GM20000 (cell line): ENCODE measurements around the gene SEMA5A.

ENCODE experiments used
- DNase-seq: peaks from one replicate; pipeline ENCODE4 v3.0.0; 2012; ENCODE audit warnings: low spot score
- CTCF ChIP-seq: IDR thresholded peaks from 2 replicates; pipeline ENCODE4 v1.5.1; 2012; ENCODE audit warnings: mild to moderate bottlenecking, control low read depth; ENCODE audit errors: extremely low read depth, missing control alignments

SEMA5A gene

GRCh38 chr5:9513827-9514226 is 32.0 kb downstream of the SEMA5A start:
- DNase-seq, result no peak
- TF ChIP-seq CTCF, result no peak

- TF ChIP-seq CTCF, result no peak
- DNase-seq, result no peak
Measured at GRCh38 chr5:9512457-9512856, 33.4 kb downstream of the SEMA5A start.

- no peak for TF ChIP-seq CTCF
- no peak for DNase-seq
Measured at GRCh38 chr5:9507974-9508373, 37.9 kb downstream of the SEMA5A start.

GRCh38 chr5:9505225-9505624 is 40.6 kb downstream of the SEMA5A start:
- no peak for DNase-seq
- TF ChIP-seq CTCF, result no peak

- no peak for DNase-seq
Measured at GRCh38 chr5:9502864-9503263, 43.0 kb downstream of the SEMA5A start.

GRCh38 chr5:9502050-9502834 is 43.6 kb downstream of the SEMA5A start:
- no peak for DNase-seq
- no peak for TF ChIP-seq CTCF

More at GRCh38 chr5:9502864-9503263, 43.0 kb downstream of the SEMA5A start:
- TF ChIP-seq CTCF, result no peak

- TF ChIP-seq CTCF, result no peak
Measured at GRCh38 chr5:9500625-9501024, 45.2 kb downstream of the SEMA5A start.

More at GRCh38 chr5:9500625-9501024, 45.2 kb downstream of the SEMA5A start:
- no peak for DNase-seq
